GM19452 (cell line): ENCODE measurements around the gene CPLANE2.

Experiments used
- ATAC-seq: cut with Tn5 transposase; IDR thresholded peaks from one replicate; pipeline ENCODE4 v1.9.1; 2021; ENCODE audit not compliant: unreplicated experiment

CPLANE2 gene

DNA sequence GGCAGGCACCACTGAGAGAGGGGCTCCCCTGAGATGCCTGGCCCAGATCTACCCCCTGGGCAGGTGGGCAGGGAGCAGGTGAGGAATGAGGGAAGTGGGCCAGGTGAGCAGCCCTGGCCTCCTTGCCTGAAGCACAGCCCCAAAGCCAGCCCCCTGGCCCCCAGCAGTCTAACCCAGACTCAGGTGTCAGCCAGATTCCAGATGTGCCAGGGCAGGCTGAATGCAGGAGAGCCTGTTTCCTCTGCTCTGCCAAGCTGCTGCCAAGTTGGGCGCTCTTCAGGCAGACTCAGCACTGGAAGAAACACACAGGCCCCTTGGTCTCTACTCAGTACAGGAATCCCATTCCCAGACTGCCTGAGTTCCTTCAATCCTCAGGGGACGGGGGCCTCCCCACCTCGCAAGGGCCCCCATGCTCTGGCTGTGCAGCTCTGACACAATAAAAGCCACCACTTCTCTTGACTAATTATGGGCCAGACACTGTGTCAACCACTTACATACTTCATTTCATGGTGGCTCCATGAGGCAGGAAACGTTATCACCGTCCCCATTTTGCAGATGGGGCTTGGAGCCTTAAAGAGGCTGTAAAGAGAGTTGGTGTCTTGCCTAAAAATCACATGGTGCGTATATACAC is 45.0 kb downstream of the CPLANE2 start:
- ATAC-seq = no peak

- ATAC-seq = no peak
Observed at GRCh38 chr1:16191309-16191708, 45.7 kb downstream of the CPLANE2 start.

DNA sequence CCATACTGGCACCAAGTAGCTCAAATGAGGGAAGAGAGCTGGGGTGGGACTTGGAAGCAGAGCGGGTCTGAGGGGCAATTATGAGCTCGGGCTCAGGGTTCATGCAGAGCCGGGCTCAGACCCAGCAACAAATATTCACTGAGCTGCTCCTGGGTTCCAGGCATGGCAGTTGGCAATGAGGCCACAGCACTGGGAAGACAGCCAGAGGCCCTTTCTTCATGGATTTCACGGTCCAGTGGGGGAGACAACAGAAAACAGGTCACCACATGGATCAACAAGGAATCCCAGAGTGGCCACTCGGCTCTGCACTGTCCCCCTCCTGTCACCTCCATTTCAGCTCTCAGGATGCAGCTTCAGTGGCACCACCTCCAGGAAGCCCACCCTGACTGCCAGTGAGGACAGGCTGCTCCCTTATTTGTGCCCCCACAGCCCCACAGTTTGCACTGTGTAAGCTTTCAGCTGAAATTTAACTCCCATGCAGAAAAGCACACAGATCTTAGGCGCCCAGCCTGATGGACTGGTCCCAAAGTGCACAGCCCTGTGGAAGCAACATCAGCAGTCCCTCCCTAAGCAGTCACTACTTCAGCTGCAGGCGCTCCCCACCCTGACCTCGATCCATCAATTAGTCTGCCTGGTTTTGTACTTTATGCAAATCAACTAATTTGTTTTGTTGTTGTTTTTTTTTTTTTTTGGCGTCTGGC is 46.9 kb downstream of the CPLANE2 start:
- no peak for ATAC-seq

- ATAC-seq = no peak
Observed at GRCh38 chr1:16189003-16189402, 48.0 kb downstream of the CPLANE2 start.

- ATAC-seq = no peak
Observed at GRCh38 chr1:16187748-16188401, 49.1 kb downstream of the CPLANE2 start.

- ATAC-seq = no peak
Observed at GRCh38 chr1:16186655-16187235, 50.2 kb downstream of the CPLANE2 start.

DNA sequence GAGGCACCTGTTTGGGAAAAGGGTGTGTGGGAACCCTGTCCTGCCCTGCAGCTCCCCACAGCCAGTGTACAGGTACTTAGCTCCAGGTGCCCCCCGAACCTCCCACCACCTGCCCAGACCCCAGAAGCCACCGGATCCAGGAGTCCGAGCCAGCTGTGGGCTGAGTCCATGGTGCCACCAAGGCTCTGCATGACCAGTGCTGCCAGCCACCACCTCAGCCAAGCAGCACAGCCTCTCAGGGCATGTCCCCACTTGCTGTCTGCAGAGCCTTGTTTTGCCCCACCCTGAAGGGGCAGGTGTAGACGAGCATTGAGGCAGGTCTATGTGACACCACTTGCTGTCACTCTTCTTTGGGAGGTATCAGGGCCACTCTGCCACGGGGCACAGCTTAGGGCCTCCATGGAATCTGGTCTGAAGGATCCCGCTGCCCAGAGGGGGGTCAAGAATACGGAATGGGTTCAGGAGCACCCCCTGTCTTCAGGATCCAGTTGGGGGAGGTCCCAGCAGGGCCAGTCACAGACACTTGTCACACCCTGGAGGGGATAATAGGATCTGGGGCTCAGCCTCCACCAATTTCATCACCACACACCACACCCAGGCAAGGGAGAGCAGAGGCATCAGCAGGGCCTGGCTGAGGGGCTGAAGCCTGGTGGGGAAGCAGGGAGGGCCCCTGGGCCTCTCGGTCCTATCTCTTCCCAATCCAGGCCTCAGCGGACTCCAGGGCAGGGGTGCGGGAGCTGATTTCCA is 52.3 kb downstream of the CPLANE2 start:
- no peak for ATAC-seq

- ATAC-seq = no peak
Observed at GRCh38 chr1:16183765-16184556, 53.0 kb downstream of the CPLANE2 start.

DNA sequence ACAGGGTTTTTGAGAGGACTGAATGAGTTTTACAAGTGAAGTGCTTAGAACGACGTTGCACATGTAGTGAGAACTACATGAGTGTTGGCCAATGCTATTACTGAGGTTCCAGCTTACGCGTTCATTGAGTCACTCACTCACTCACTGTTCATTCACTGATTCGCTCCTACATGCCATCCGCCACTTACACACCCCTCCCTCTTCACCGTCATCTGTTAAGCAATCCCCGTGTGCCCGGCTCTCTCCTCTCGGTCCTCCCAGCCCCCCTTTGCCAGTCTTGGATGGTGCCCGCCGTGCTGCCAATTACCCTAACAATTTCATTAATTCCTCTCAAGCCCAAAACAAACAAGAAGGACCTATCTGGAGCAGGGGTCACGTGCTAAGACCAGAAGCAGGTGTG is 53.8 kb downstream of the CPLANE2 start:
- ATAC-seq = no peak

DNA sequence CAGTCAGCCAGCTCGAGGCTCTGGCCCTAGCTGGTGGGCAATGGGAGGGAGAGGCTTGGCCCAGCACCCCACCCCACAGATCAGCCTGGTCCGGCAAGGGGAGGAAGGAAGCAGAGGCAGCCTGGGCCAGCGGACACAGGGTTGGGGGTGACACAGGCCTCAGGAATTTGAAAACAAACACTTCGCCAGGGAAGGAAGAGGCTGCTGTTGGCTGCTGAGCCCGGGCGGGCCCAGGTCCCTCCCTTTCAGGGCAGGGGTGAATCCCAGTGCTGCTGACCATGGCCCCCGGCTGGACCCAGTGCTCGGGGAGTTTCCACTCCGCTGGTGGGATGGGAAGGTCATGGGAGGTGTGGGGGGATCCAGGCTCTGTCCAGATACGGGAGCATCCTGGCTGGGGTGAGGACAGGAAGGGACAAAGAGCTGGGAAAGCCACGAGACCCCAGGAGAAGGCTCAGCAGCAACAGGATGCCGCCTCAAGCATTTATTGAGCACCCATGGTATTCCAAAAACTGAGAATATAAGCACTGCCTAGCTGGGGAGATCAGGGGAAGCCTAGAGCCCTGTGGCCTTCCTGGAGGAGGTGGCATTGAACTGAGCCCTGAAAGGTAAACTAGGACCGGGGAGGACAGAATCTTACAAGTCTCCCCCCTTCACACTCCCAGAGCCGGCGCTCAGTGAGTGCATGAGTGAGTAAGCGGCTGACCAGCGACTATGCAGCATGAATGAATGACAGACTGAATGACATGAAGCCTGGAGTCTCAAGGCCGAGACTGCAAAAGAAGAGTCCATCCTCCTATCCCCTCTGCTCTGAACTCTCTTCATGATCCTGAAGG is 54.9 kb downstream of the CPLANE2 start:
- no peak for ATAC-seq
